ENCODE results near the gene TTI1.

The TTI1 gene

DNA sequence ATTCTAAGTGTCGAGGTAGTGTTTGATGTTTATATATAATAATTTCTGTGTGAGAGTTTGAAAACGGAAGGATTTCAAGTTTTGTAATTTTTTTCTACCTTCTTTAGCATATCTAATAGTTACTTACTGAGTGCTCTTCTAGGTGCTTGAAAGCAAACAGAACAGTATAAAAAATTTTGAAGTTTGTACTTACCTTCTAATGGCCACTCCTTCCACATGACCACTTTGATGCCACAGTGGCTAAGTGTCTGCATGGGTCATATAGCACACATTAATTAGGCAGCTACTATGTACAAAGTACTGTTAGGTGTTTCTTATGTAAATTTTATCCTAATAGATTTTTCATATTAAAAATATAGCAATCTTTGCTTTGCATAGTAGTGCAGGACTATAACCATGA, 21.4 kb upstream of the TTI1 start:
- no peak for DNase-seq (ENCODE audit: low read depth)

DNA sequence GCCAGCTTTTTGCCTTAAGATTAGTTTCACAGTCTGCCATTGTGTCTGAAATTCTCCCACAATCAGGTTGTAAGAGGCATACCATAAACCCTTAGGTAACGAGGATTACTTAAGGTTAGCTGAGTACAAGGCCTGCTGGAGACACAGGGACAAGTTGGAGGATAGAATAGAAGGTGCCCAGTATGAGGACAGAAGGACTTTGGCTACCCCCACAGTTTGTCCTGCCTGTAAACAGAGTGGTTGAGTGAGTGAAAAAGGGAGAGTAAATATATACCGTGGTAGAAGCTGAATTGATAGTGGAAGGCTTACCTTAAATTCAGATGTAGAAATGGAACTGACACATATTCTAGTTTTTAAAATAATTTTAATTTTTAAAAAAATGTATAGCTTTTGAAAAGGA, 19.6 kb upstream of the TTI1 start:
- no peak for DNase-seq (ENCODE audit: low read depth)

DNA sequence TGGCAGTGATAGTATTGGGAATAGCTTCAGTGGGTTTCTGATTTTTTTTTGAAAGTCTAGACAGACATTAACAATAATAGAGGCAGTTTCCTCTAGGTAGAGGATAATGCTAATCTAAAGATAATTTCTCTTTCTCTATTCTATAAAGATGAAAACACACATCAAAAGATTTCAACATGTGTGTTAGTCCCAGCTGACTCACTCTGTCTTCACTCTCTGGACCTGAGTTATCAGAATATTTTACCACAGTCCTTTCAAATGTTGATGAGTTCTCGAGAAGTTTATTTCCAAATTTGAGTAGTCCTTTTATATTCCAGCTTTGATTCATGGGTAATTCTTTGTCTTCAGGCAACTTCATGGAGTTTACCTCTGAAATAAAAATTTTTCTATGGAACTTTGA, 17.4 kb upstream of the TTI1 start:
- no peak for DNase-seq (ENCODE audit: low read depth)

DNA sequence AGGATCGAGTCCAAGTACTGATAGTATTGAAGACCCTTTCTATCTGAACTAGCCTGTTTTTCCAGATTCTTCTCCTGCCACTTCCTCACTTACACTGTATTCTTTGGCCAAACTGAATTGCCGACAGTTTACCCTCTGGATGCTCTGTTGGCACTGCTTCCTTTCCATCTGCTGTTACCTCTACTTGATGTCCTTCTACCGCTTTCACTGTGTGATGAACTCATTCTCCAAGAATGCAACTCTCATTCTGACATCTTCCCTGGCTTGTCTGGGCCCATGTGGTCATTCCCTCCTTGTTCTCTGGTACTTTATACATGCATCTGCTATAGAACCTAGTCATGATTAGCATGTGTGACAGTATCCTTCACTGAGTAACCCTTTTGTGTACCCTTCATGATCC, 16.5 kb upstream of the TTI1 start:
- DNase-seq (ENCODE audit: low read depth) = no peak

DNA sequence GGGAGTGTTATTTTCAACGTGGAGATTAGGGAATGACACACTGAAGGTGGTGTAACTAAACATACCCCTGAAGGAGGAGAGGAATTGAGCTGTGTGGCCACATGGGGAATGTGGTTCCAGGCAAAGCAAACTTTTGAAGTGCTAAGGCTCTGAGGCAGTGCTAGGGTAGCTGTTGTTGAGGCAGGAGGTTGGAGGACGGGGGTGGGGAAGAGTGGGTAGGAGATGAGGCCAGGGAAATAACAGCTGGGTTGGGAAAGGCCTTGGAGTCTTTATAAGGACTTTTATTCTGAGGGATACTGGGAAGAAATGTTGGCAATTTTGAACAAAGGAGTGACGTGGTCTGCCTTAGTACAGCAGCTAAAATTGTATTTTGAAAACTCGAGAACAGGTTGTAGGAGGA, 13.3 kb upstream of the TTI1 start:
- DNase-seq (ENCODE audit: low read depth) = no peak

DNA sequence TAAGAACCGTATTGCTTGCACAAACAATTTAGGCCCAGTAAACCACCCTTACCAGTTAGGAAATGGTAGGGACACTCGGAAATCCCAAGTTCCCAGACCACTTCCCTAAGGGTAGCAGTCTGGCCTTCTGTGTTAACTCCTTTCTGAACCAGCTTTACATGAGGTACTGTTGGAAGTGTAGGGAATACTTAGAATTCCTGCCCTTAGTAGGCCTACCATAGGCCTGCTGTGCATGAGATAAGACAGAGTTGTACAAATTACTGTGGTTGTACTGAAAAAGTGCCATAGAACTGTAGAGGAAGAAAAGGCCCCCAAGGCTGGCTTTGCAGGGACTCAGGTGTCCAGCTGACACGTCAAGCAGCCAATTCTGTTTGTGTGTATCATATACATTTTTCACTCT, 11.4 kb upstream of the TTI1 start:
- no peak for DNase-seq (ENCODE audit: low read depth)

DNA sequence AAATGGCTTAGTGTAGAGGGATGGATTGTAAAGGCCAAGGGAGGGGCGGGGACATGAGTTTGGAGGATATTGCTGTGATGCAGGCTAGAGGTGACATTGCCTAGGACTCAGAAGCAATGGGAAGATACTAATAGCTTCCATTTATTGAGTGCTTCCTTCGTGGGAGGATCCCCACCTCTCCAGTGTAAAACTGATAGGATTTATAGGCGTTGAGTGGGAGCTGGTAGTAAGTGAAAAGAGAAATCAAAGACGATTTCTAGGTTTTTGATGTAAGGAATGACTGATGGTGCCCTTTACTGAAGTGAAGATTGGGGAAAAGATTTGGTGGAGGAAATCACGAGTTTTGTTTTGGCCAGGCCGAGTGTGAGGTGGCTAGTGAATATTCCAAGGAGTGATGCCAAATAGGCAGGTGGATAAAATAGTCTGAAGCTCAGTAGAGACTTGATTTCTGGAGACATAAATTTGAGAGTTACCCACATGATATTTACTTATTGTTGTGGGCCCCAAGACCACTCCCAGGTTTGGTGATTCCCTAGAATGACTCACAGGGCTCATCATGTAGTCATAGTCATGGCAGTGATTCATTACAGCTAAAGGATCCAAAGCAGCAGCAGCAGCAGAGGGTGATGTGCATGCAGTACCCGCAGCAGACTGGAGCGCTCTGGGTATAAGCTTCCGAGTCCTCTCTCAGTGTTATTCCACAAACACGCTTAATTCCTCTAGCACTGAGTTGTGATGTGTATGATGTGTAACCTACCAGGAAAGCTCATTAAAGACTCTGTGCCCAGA, 10.4 kb upstream of the TTI1 start:
- DNase-seq (ENCODE audit: low read depth) = no peak

DNA sequence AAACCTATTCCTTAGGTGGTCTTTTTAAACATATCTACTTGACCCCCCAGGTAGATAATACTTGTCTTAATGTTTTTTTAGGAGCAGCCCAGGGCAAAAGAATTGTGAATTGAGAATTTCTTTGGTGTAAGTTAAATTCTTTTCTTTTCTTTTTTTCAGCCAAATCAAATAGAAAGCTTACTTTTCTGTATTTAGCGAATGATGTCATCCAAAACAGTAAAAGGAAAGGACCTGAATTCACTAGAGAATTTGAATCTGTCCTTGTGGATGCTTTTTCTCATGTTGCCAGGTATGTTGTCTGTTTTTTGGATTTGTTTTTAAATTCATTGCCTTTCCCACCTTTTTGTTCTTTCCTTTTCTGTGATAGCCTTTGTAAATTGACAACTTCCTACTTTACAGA, 7.0 kb upstream of the TTI1 start:
- DNase-seq (ENCODE audit: low read depth) = no peak

DNA sequence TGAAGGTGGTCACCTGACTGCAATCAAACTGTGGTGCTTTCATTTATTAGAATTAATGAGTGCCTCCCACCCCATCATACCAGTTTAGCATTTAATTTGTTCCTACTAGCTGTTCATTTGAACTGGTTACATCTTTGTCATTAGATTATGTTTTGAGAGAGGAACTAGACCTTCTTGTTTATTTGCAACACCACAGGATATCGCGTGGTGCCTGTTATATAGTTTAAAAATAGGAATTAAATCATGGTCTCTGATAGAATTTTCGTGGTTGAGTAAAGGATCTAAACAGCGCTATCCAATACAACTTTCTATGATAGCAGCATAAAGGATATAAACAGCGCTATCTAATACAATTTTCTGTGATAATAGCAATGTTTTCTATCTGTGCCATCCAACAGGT, 3.1 kb upstream of the TTI1 start:
- DNase-seq (ENCODE audit: low read depth) = no peak

DNA sequence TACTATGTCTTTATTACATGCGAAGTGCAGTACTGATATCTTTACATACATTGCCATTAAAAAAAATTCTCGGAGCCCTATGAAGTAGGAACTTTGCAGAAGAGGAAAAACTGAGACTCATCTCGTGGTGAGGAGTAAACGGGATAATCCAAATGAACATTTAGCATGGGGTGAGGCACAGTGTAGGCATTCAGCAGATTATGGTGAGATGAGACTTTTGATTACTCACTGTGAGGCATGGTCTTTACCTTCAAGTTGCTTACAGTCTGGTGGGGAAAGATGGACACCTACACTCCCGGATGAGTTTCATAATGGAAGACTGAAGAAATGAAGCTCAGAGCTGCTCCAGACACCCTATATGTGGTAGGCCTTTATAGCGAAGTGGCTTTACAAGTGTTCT, 1.7 kb upstream of the TTI1 start:
- DNase-seq (ENCODE audit: low read depth) = no peak

DNA sequence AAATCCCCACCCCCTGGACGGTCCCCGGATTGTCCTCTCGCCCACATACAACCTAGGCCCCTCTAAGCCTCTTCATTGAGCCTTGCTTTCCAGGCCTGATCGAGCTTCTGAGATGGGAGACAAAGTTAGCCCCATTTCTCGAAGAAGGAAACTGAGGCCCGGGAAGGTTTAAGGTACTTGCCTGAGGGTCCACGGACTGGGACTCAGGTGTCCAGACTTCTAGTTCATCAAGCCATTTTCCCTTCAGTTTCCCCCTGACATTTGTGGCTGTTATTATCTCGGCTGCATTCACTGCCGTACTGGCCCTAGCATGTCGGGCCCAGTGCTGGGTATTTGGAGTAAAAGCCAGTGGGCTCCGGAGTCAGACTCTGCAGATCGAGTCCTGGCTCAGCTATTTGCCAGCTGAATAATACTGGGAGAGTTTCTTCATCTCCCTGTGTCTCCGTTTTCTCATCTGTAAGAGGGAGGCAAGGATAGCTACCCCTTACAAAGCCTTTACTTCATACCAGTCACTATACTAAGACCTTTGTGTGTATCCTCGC, 923 bp upstream of the TTI1 start:
- DNase-seq (ENCODE audit: low read depth) = no peak

DNA sequence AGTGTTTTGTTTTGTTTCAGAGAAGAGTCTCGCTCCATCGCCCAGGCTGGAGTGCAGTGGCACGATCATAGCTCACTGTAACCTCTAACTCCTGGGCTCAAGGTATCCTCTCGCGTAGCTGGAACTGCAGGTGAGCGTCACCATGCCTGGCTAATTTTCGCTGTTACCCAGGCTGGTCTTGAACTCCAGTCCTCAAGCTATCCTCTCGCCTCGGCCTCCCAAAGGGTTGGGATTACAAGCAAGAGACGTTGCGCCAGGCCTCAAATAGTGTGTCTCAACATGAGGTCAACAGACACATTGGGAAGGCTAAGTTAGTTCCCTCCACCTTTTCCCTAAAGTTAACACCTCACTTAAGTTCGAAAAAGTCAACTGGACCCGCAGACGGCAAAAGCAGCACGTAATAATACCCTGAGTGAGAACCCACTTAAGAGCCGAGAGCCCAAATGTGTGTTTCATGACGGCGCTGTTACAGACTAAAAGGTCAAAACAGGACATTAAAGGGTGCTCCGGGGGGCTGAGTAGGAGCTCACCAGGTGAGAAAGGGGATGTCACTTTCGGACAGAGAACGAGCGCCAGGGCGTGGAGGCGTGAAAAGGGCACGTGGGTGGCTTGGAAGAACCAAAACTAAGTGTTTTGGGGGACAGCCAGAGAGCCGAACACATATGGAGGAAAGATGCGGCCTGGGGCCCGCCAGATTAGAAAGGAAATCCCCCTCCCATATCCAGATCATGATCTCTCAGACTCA, 499 bp downstream of the TTI1 start:
- DNase-seq (ENCODE audit: low read depth) = no peak

DNA sequence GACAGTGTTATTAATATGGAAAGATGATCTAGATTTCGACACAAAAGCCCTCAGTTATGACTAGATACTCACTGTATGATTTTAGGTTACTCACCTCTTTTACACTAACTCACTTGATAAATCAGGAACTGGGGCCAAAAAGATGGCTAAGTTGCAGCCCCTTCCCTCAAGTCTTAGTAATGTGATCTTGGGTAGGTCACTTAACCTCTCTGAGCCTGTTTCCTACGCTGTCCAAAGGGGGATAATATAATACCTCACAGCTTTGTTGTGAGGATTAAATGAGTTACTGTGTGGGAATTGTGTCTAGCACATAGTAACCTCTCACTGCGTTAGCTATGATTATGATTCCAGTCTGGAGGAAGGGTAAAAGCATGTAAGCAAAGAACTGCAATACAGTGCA, 1.3 kb downstream of the TTI1 start:
- no peak for DNase-seq (ENCODE audit: low read depth)

DNA sequence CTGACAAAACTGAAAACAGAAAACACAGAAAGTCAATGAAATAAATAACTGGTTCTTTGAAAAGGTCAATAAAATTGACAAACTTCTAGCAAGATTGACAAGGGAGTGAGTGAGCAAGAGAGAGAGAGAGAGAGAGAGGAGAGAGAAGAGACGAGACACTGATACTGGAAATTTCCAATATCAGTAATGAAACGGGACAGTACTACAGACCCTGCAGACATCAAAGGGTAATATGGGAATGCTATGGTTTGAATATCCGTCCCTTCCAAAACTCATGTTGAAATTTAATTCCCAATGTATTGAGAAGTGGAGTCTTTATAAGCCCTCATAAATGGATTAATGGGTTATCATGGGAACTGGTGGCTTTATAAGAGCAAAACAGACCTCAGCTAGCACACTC, 3.8 kb downstream of the TTI1 start:
- DNase-seq (ENCODE audit: low read depth) = no peak

DNA sequence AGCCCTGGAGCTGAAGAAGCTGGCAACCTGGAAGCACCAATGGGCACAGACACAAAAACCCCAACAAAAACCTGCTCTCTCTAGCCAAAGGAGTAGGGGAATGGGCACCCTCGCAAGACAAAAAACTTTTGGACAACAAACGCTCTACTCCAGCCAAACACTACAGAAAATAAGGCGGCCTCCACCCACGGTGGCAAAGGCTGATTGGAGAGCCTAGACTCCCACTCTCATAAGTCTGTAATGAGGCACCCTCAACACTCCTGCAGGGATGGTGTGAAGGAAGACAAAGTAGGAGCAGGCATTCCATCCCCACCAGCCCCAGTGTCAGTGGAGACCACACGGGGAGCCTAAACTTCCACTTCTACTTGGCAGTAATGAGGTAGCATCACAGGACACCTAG, 8.8 kb downstream of the TTI1 start:
- DNase-seq (ENCODE audit: low read depth) = no peak

DNA sequence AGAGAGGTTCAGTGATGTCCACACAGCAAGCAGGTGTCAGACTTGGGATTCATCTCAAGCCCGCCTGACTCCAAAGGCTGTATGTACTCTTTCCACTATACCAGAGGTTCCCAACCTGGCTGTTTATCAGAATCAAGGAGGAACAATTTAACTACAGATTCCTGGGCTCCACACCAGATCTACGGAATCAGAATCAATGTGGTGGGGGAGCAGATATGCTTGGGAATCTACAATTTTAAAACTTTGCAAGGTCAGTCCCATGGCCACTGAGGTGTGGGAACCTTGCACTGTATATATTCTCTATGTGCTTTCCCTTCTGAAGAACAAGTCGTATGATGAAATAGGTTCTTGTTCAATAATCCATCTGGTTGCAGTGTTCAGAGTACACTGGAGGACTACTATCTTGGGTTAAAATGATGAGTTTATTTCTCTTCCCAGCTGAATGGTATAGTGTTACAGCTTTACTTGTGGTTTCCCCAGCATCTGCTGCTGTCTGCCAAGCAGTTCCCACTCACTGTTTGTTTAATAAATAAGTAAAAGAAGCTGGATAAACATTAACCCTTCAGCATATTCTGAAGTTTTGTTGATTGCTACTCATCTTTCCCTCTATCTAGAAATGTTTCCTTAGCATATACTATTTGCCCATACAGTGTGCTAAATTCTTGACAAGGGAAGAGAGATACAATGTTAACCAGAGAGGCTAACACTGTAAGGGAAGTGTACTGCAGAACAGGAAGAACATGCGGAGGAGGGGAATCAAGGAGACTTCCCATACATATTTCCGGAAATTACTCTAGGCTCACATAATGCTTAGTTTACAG, 9.9 kb downstream of the TTI1 start:
- DNase-seq (ENCODE audit: low read depth) = no peak

DNA sequence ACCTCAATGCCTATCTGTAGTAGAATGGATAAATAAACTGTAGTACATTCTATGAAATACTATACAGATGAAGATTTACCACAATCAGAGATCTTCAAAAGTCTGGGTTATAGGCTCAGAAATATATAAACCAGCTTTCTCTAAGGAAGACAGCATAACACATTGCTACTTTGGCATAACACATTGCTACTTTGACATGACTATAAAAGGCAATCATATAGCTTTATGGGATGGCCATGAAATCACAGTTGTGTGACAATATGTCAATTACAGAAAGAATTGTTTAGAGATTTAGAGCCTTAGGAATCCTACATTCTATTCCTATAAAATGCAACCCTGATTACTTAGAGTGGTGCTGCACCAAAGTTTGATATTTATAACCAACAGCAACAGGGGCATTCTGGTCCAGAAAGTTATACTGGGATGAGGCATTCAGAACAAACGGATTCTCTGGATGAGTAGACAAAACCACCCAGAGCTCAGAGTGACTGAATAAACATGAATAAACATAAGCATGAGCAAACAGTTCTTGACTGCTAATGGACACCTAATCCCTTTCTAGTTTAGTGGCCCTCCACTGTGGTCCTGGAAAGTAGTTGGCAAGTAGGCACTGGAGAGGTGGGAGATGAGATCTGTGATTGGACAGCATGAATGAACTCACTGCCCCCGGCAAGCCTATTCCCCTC, 12.0 kb downstream of the TTI1 start:
- DNase-seq (ENCODE audit: low read depth) = no peak

DNA sequence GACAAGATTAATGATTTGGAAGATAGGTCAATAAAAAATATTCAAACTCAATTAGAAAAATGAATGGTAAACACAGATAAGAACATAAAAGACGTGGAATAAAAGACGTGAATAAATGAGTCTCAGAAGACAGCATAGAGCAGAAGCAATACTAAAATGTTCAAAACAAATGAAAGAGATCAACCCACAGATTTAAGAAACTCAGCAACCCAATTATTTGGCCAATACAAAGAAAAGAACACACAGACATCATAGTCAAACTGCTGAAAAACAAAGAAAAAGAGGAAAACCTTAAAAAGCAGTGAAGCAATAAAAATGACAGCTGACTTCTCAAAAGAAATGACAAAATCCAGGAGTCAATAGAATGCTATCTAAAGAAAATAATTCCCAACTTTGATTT, 14.9 kb downstream of the TTI1 start:
- no peak for DNase-seq (ENCODE audit: low read depth)

DNA sequence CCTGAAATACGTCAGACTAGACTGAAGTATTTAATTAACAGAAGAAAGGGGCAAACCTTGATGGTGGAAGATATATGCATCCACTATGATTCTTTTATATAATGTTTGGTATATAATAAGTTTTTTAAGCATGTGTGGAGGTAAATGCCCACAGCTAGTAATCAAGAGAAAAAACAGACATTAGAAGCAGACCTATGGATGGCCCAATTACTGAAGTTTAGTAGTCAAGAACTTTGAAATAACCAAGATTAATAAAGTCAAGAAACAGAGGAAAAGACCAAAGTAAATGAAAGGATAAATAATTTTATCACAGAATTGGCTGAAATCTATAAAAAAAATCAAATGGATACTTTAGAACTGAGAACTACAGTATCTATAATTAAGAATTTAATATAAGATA, 15.3 kb downstream of the TTI1 start:
- no peak for DNase-seq (ENCODE audit: low read depth)

DNA sequence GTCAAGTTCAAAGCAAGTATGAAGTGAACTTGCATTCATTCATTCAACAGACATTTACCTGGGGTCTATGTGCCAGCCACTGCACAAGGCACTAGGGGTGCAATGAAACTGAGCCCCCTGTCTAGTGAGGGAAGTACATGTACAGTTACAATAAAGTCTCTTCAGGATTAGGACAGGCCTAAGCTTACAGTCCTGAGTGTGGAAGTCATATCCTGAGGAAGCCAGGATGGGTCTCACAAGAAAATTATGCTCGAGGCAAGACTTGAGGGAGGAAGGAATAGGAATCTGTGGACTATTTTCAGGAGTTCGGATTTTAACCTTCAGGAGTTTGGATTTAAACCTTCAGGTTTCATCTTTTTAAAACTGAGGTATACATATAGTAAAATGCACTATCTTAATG, 19.4 kb downstream of the TTI1 start:
- DNase-seq (ENCODE audit: low read depth) = no peak

DNA sequence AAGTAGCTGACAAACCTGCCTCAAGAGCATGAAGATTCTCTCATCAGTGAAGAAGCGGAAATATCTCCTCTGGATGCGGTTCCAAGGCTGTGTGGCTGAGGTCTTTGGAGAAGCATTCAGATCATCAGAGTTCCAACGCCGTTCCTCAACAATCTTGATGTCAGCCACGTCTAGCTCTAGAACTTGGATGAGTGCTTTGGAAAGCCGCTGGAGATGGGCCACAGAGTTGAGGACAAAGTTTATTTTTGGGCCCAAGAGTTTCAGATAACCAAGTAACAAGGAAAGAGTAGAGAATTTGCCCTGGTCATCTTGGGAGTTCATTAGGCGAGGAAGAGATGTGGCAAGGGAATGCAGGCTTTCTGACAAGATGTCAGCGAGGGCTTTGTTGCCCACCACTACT, 20.9 kb downstream of the TTI1 start:
- no peak for DNase-seq (ENCODE audit: low read depth)

DNA sequence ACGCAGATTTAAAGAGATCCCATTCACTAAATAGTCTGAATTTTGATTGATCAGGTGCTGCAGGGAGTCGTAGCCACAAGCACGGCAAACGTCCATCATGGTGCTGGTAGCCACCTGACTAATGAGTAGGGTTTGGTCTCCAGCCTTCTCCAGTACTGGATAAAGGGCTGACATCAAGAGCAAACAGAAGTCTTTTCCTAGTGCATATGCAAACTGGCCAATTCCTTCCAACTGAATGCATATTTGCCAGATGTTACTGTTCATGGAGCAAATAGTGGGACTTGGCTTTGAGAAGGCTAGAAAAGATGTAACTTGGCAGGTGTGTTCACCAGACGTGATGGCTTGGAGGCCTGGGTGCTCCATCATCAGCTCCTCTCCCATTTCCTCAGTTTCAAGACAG, 21.6 kb downstream of the TTI1 start:
- DNase-seq (ENCODE audit: low read depth) = no peak
